WERI-Rb-1 (cell line): ENCODE measurements around the gene SLC6A6.

Source experiments
- DNase-seq: peaks from one replicate; pipeline ENCODE4 v3.0.0-alpha.2; 2020
- H3K27ac ChIP-seq: fragments of 250-450 bp; sonication (Bioruptor Pico); 2 replicates; pipeline ENCODE4 v1.5.1; 2020; ENCODE audit warnings: mild to moderate bottlenecking, moderate library complexity
- H3K27me3 ChIP-seq: fragments of 250-450 bp; sonication (Bioruptor Pico); 2 replicates; pipeline ENCODE4 v1.5.1; 2021; ENCODE audit warnings: mild to moderate bottlenecking, low read depth, moderate library complexity; ENCODE audit not compliant: insufficient read depth, severe bottlenecking
- H3K36me3 ChIP-seq: fragments of 250-450 bp; sonication (Bioruptor Pico); 2 replicates; pipeline ENCODE4 v1.5.1; 2020; ENCODE audit warnings: mild to moderate bottlenecking, moderate library complexity
- H3K4me3 ChIP-seq: 2 replicates; pipeline ENCODE4 v1.5.1; 2011; ENCODE audit warnings: low read depth, mild to moderate bottlenecking, control low read depth, low read length
- H3K9me3 ChIP-seq: fragments of 250-450 bp; sonication (Bioruptor Pico); 2 replicates; pipeline ENCODE4 v1.5.1; 2021; ENCODE audit warnings: mild to moderate bottlenecking, moderate library complexity; ENCODE audit not compliant: severe bottlenecking
- TF ChIP-seq, protein P1 (sequence below): IDR thresholded peaks from 2 replicates; pipeline ENCODE4 v1.5.1; 2011; ENCODE audit warnings: low read depth, mild to moderate bottlenecking, control low read depth, inconsistent platforms, low read length

SLC6A6 gene

DNA sequence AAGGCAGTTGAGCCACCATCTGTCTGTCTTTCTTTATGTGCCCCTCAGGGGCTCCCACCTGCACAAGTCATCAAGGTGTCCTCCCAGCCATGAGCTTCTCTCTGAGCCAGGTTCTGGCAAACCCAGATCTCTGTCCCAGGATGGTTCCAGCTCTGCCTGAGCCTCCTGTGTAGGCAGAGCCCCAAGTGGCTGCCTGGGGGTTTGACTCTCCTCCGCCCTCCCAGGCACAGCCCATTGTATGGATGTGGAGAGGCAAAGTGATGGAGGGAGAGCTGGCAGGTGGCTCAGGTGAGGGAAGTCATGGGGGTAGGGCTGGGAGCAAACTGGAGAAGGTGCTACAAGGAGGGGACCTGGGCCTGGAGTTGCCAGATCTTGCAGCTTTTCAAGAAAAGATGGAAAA, 80.9 kb downstream of the SLC6A6 start:
- H3K4me3 ChIP-seq = no peak overlapping the region
- H3K27ac ChIP-seq = no peak overlapping the region
- H3K27me3 ChIP-seq = no peaks in the 10 kb centered on the region
- TF ChIP-seq, protein P1, sequence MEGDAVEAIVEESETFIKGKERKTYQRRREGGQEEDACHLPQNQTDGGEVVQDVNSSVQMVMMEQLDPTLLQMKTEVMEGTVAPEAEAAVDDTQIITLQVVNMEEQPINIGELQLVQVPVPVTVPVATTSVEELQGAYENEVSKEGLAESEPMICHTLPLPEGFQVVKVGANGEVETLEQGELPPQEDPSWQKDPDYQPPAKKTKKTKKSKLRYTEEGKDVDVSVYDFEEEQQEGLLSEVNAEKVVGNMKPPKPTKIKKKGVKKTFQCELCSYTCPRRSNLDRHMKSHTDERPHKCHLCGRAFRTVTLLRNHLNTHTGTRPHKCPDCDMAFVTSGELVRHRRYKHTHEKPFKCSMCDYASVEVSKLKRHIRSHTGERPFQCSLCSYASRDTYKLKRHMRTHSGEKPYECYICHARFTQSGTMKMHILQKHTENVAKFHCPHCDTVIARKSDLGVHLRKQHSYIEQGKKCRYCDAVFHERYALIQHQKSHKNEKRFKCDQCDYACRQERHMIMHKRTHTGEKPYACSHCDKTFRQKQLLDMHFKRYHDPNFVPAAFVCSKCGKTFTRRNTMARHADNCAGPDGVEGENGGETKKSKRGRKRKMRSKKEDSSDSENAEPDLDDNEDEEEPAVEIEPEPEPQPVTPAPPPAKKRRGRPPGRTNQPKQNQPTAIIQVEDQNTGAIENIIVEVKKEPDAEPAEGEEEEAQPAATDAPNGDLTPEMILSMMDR = no peak
- no peak for DNase-seq
- peaks cover 31% of the 10 kb centered on the region for H3K36me3 ChIP-seq
- H3K9me3 ChIP-seq = no peaks in the 10 kb centered on the region

DNA sequence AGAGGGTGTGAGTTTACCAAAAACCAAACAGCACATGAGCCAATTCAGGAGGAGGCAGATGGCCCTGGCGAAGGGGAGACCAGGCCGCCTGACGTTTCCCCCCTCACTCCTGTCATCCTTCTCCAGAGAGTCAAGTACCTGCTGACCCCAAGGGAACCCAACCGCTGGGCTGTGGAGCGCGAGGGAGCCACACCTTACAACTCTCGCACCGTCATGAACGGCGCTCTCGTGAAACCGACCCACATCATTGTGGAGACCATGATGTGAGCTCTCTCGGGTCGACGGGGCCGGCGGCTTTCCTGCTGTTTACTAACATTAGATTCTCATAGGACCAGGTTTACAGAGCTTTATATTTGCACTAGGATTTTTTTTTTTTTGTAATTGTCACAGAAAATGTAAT, 82.3 kb downstream of the SLC6A6 start:
- peaks cover 30% of the 10 kb centered on the region for H3K36me3 ChIP-seq
- no peak overlapping the region for H3K4me3 ChIP-seq
- no peak for DNase-seq
- H3K9me3 ChIP-seq = no peaks in the 10 kb centered on the region
- TF ChIP-seq, protein P1 = no peak
- H3K27me3 ChIP-seq = no peaks in the 10 kb centered on the region
- H3K27ac ChIP-seq = no peak overlapping the region

GRCh38 chr3:14485981-14486380, 83.6 kb downstream of the SLC6A6 start:
- H3K36me3 ChIP-seq = peaks cover 23% of the 10 kb centered on the region
- no peak overlapping the region for H3K4me3 ChIP-seq
- no peaks in the 10 kb centered on the region for H3K9me3 ChIP-seq
- TF ChIP-seq, protein P1 = no peak
- no peak overlapping the region for H3K27ac ChIP-seq
- DNase-seq = no peak
- H3K27me3 ChIP-seq = no peaks in the 10 kb centered on the region

- Histone ChIP-seq H3K36me3 (peaks cover 23% of the 10 kb centered on the region), H3K27ac (no peak overlapping the region)
These were observed 84.1 kb downstream of the SLC6A6 start for GRCh38 chr3:14486460-14486859.

DNA sequence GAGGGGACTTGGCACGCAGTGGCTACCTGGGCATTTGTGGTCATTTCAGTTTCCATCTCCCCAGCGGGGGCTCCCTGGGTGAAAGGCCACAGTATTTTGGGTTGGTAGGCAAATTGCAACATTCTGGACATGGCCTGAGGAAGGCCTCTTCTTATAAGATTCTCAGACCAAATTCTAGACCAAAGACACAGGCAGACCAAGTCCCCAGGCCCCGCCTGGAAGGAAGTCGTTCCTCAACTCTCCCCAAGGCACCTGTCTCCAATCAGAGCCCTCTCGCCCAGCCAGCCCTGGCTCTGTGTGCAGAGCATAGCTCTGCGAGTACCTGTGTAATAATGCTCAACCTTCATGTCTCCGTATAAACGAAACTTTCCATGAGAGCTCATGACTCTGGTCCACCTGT, 84.7 kb downstream of the SLC6A6 start:
- H3K36me3 ChIP-seq = peaks cover 21% of the 10 kb centered on the region
- H3K27ac ChIP-seq = no peak overlapping the region
- no peak overlapping the region for H3K4me3 ChIP-seq
- TF ChIP-seq, protein P1 = no peak
- no peaks in the 10 kb centered on the region for H3K9me3 ChIP-seq
- no peaks in the 10 kb centered on the region for H3K27me3 ChIP-seq
- DNase-seq = no peak

More at GRCh38 chr3:14486460-14486859, 84.1 kb downstream of the SLC6A6 start:
- Histone ChIP-seq H3K9me3 (no peaks in the 10 kb centered on the region), H3K4me3 (no peak overlapping the region), H3K27me3 (no peaks in the 10 kb centered on the region)
- no peak for DNase-seq
- TF ChIP-seq, protein P1 = no peak

DNA sequence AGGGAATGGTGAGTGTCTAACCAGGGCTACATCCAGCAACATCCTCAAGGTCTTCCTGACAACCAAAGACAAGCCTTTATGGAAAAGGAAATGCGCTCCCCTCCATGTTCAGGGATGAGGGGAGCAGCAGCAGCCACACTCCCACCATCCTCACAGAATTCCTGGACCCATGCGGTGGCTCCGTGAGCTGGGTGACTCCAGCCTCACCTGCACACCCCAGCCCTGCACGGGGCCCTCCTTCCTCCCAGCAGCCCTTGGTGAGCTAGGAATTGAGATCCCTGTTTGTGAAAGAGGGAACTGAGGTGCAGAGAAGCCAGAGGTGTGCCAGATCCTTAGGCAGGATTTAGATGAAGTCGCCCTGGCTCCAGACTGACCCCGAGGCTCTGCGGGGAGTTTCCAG, 85.4 kb downstream of the SLC6A6 start:
- Histone ChIP-seq H3K4me3 (no peak overlapping the region), H3K9me3 (no peaks in the 10 kb centered on the region), H3K27ac (no peak overlapping the region), H3K27me3 (no peaks in the 10 kb centered on the region), H3K36me3 (peaks cover 16% of the 10 kb centered on the region)
- no peak for DNase-seq
- TF ChIP-seq, protein P1 = no peak
